IMR-90 (cell line): ENCODE results near the gene ADD1. TPM values are rescaled to one million over a fixed set of nuclear protein-coding genes. Genes with fewer than 3 reads are reported as not detected.

Experiments
- ATAC-seq: fragments of 200-7000 bp; cut with Tn5 transposase; 2 replicates; pipeline ENCODE4 v1.9.1; 2020; ENCODE audit warnings: low read depth, mild to moderate bottlenecking, moderate library complexity
- BruUV-seq: library from RNA; stranded (reverse); fragments of 400-500 nt; replicated peaks from 2 replicates; lab custom pipeline; 2021; lab: Mats Ljungman, UMichigan
- CTCF ChIA-PET: fragments of 300-600 bp; formaldehyde crosslinking; extraction: SDS; loops from one replicate; lab custom pipeline; 2021; ENCODE audit warnings: antibody characterized with exemption; lab: Yijun Ruan, JAX
- POLR2A ChIA-PET: fragments of 300-600 bp; sonication (Branson Sonifier 250); formaldehyde crosslinking; loops from one replicate; lab custom pipeline; 2022; ENCODE audit warnings: antibody characterized with exemption; ENCODE audit not compliant: unreplicated experiment; lab: Charles Lee
- DNase-seq: peaks from one replicate; pipeline ENCODE4 v3.0.0; 2013
- H2AFZ ChIP-seq: replicated peaks from 2 replicates; pipeline ENCODE3; 2013; ENCODE audit warnings: low read length, mild to moderate bottlenecking; ENCODE audit not compliant: poor library complexity
- H2AK5ac ChIP-seq: 2 replicates; pipeline ENCODE4 v1.6.1; 2013; ENCODE audit warnings: low read depth, low read length, inconsistent platforms
- H2AK9ac ChIP-seq: replicated peaks from 2 replicates; pipeline ENCODE3; 2013; ENCODE audit warnings: mild to moderate bottlenecking, low read depth, low read length, moderate library complexity; ENCODE audit not compliant: poor library complexity
- H2BK120ac ChIP-seq: 2 replicates; pipeline ENCODE4 v1.6.1; 2013; ENCODE audit warnings: low read depth, low read length, inconsistent platforms
- H2BK15ac ChIP-seq: 3 replicates; pipeline ENCODE4 v1.6.1; 2013; ENCODE audit warnings: low read depth, low read length, inconsistent platforms
- H2BK20ac ChIP-seq: 2 replicates; pipeline ENCODE4 v1.6.1; 2013; ENCODE audit warnings: low read depth, mild to moderate bottlenecking, inconsistent platforms, low read length, moderate library complexity
- H2BK5ac ChIP-seq: 2 replicates; pipeline ENCODE4 v1.6.1; 2013; ENCODE audit warnings: mild to moderate bottlenecking, low read depth, low read length, inconsistent platforms; ENCODE audit not compliant: poor library complexity, severe bottlenecking
- H3K14ac ChIP-seq: replicated peaks from 2 replicates; pipeline ENCODE4 v1.6.1; 2013; ENCODE audit warnings: low read depth, low read length, inconsistent platforms
- H3K18ac ChIP-seq: 2 replicates; pipeline ENCODE4 v1.6.1; 2013; ENCODE audit warnings: low read depth, low read length, control low read depth
- H3K23ac ChIP-seq: 2 replicates; pipeline ENCODE4 v1.6.1; 2013; ENCODE audit warnings: low read depth, low read length, inconsistent platforms
- H3K27ac ChIP-seq: 2 replicates; pipeline ENCODE4 v1.5.1; 2013; ENCODE audit warnings: mild to moderate bottlenecking, control low read depth, low read length; ENCODE audit not compliant: insufficient read depth
- H3K27me3 ChIP-seq: 2 replicates; pipeline ENCODE4 v1.6.1; 2013; ENCODE audit warnings: low read length; ENCODE audit not compliant: control insufficient read depth, insufficient read depth
- H3K36me3 ChIP-seq: 2 replicates; pipeline ENCODE4 v1.6.1; 2013; ENCODE audit warnings: low read length, mixed read lengths; ENCODE audit not compliant: control insufficient read depth, insufficient read depth
- H3K4ac ChIP-seq: 2 replicates; pipeline ENCODE4 v1.6.1; 2013; ENCODE audit warnings: low read depth, low read length, inconsistent platforms
- H3K4me1 ChIP-seq: 2 replicates; pipeline ENCODE4 v1.6.1; 2013; ENCODE audit warnings: low read length, mixed read lengths; ENCODE audit not compliant: control insufficient read depth, insufficient read depth
- H3K4me2 ChIP-seq: 2 replicates; pipeline ENCODE4 v1.6.1; 2013; ENCODE audit warnings: low read depth, mild to moderate bottlenecking, control low read depth, low read length, moderate library complexity
- H3K4me3 ChIP-seq: 2 replicates; pipeline ENCODE4 v1.5.1; 2013; ENCODE audit warnings: low read depth, mild to moderate bottlenecking, control low read depth, low read length, moderate library complexity; ENCODE audit not compliant: insufficient read depth
- H3K56ac ChIP-seq: 2 replicates; pipeline ENCODE4 v1.6.1; 2013; ENCODE audit warnings: low read length, inconsistent platforms; ENCODE audit not compliant: insufficient read depth; ENCODE audit errors: extremely low read depth
- H3K79me1 ChIP-seq, 2 experiments: 2 replicates each; pipeline ENCODE4 v1.6.1; 2013; ENCODE audit warnings: low read length in 2 of 2, inconsistent platforms in 1 of 2, low read depth in 1 of 2
- H3K9ac ChIP-seq: 2 replicates; pipeline ENCODE4 v1.6.1; 2013; ENCODE audit warnings: low read depth, low read length, control low read depth
- H3K9me1 ChIP-seq: 2 replicates; pipeline ENCODE4 v1.6.1; 2013; ENCODE audit warnings: low read length, inconsistent platforms; ENCODE audit not compliant: insufficient read depth
- H3K9me3 ChIP-seq: 2 replicates; pipeline ENCODE4 v1.6.1; 2013; ENCODE audit warnings: low read length; ENCODE audit not compliant: control insufficient read depth, insufficient read depth
- H4K20me1 ChIP-seq: 2 replicates; pipeline ENCODE4 v1.6.1; 2013; ENCODE audit warnings: low read length, inconsistent platforms; ENCODE audit not compliant: insufficient read depth
- H4K5ac ChIP-seq: 2 replicates; pipeline ENCODE4 v1.6.1; 2013; ENCODE audit warnings: mild to moderate bottlenecking, low read depth, low read length, control low read depth
- H4K8ac ChIP-seq, 2 experiments: 2 replicates each; pipeline ENCODE4 v1.6.1; 2013; ENCODE audit warnings: low read depth in 2 of 2, low read length in 2 of 2, control low read depth in 1 of 2, inconsistent platforms in 1 of 2
- H4K91ac ChIP-seq: 2 replicates; pipeline ENCODE4 v1.6.1; 2013; ENCODE audit warnings: low read depth, low read length, inconsistent platforms; ENCODE audit not compliant: insufficient read depth
- CHD1 ChIP-seq: IDR thresholded peaks from 2 replicates; pipeline ENCODE4 v1.6.1; 2012; ENCODE audit warnings: low read depth, low read length, improper control_type of control experiment
- ELK1 ChIP-seq: fragments of 150-350 bp; IDR thresholded peaks from 2 replicates; pipeline ENCODE4 v1.6.1; 2016; ENCODE audit warnings: low read depth, mild to moderate bottlenecking, low read length, moderate library complexity, borderline replicate concordance
- SMC3 ChIP-seq: fragments of 150-350 bp; IDR thresholded peaks from 2 replicates; pipeline ENCODE4 v1.6.1; 2016; ENCODE audit warnings: low read depth, mild to moderate bottlenecking, antibody characterized with exemption, low read length, moderate library complexity
- WGBS, 2 experiments: methylation state at CpG; one replicate each; pipeline versions ENCODE4 v1.1.5 to v1.1.7; 2013; ENCODE audit warnings: missing lambda C conversion rate in 2 of 2; ENCODE audit not compliant: insufficient read length in 1 of 2; ENCODE audit errors: extremely low coverage in 2 of 2; 5-methylcytosine and 5-hydroxymethylcytosine counted together
- dilution Hi-C: fragments of 300-500 bp; cut with HindIII; formaldehyde crosslinking; loops from one replicate; pipeline ENCODE4 v1.14.3; 2018; ENCODE audit warnings: low sequenced_read_pairs; ENCODE audit not compliant: unreplicated experiment
- in situ Hi-C: fragments of 300-500 bp; cut with MboI; formaldehyde crosslinking; loops from 3 replicates; pipeline ENCODE4 v1.14.3; 2019; ENCODE audit warnings: low sequenced_read_pairs, inconsistent platforms, mixed read lengths
- intact Hi-C: fragments of 100-400 bp; cut with micrococcal nuclease; formaldehyde crosslinking; loops from 2 replicates; pipeline ENCODE4 v1.10.0; 2022
- polyA plus RNA-seq, 3 experiments: library from polyadenylated mRNA; depleted of rRNA; stranded (reverse); fragments of >200 nt; gene quantifications; 2 replicates each; pipeline ENCODE4 v1.2.3, GENCODE V29; 2012; ENCODE audit warnings: low replicate concordance in 1 of 3
- total RNA-seq: library from RNA; depleted of rRNA; stranded (reverse); fragments of >200 nt; gene quantifications from 2 replicates; pipeline ENCODE4 v1.2.3, GENCODE V29; 2012

ADD1 gene
- total and polyA plus RNA-seq, 2 of the 4 experiments (the other 2 are of a cell fraction) = 122 to 215 TPM

- H3K14ac ChIP-seq = no peak overlapping the region
- no peak overlapping the region for H2BK20ac ChIP-seq
- POLR2A ChIA-PET = no interaction called here
- H3K56ac ChIP-seq = no peak overlapping the region
- H2BK15ac ChIP-seq = no peak overlapping the region
- H3K9me1 ChIP-seq = peaks cover 18% of the 10 kb centered on the region
- no TSS peak for BruUV-seq
- H4K20me1 ChIP-seq = peaks cover 78% of the 10 kb centered on the region
- DNase-seq = no peak
- no peak overlapping the region for H3K4me3 ChIP-seq
- H3K9me3 ChIP-seq = no peaks in the 10 kb centered on the region
- peaks cover 30% of the 10 kb centered on the region for H3K4me1 ChIP-seq
- no peak overlapping the region; the same call in 1 of the 2 replicates for H3K4ac ChIP-seq
- H2AK5ac ChIP-seq = no peak overlapping the region
- in situ Hi-C loops (no loop called here), dilution Hi-C loops (no loop called here), intact Hi-C loops (no loop called here)
- no peak for ATAC-seq
- no peak overlapping the region for H2BK120ac ChIP-seq
- TF ChIP-seq SMC3 (no peak), ELK1 (no peak), CHD1 (no peak)
- H3K36me3 ChIP-seq = peaks cover 7% of the 10 kb centered on the region
- no peaks in the 10 kb centered on the region for H3K27me3 ChIP-seq
- no peak overlapping the region for H2AK9ac ChIP-seq
- CTCF ChIA-PET = no interaction called here
- no peak overlapping the region for H3K9ac ChIP-seq
- no peak overlapping the region for H2AFZ ChIP-seq
- no peak overlapping the region for H2BK5ac ChIP-seq
- peak overlapping the region; percentile 72; the same call in 1 of the 2 replicates for H3K23ac ChIP-seq
- no peak overlapping the region for H4K8ac ChIP-seq
- no peak overlapping the region for H3K18ac ChIP-seq
- H3K4me2 ChIP-seq = no peak overlapping the region
- peaks cover 23 to 66% of the 10 kb centered on the region in 2 experiments for H3K79me1 ChIP-seq
- no peak overlapping the region for H4K5ac ChIP-seq
- no peak overlapping the region for H4K91ac ChIP-seq
- H3K27ac ChIP-seq = no peak overlapping the region
- 100% methylated on average over 1 of the region's 5 CpGs; no CpG with 5 or more reads in 1 of the 2 experiments for WGBS, 2 experiments
These were observed 13.8 kb downstream of the ADD1 start for GRCh38 chr4:2857349-2857927.
